Skeletal muscle satellite cell (primary cell): ENCODE measurements around the gene PRR11.
"Not testable (repeated sequence)": the region's sequence is repeated elsewhere in the genome, so short reads cannot be mapped to it uniquely, and the experiment has no call there.

Experiments
- H3K27me3 ChIP-seq: 2 replicates; pipeline ENCODE4 v1.7.0; 2013; ENCODE audit warnings: low read length; ENCODE audit not compliant: control insufficient read depth, insufficient read depth
- H3K36me3 ChIP-seq: 2 replicates; pipeline ENCODE4 v1.7.0; 2013; ENCODE audit warnings: mild to moderate bottlenecking, control low read depth, low read length; ENCODE audit not compliant: insufficient read depth
- H3K4me1 ChIP-seq: 2 replicates; pipeline ENCODE4 v1.7.0; 2013; ENCODE audit warnings: low read length; ENCODE audit not compliant: control insufficient read depth, insufficient read depth
- H3K4me2 ChIP-seq: 2 replicates; pipeline ENCODE4 v1.7.0; 2013; ENCODE audit warnings: mild to moderate bottlenecking, low read length
- H3K4me3 ChIP-seq: 2 replicates; pipeline ENCODE4 v1.7.0; 2013; ENCODE audit warnings: low read length
- H3K9ac ChIP-seq: 2 replicates; pipeline ENCODE4 v1.7.0; 2013; ENCODE audit warnings: mild to moderate bottlenecking, low read depth, low read length, moderate library complexity
- H3K9me3 ChIP-seq: replicated peaks from 2 replicates; pipeline ENCODE4 v1.7.0; 2013; ENCODE audit warnings: mild to moderate bottlenecking, control low read depth, low read length

The PRR11 gene

GRCh38 chr17:59126809-59127417 is 28.6 kb upstream of the PRR11 start:
- Histone ChIP-seq H3K4me2 (no peak overlapping the region), H3K36me3 (peaks cover 13% of the 10 kb centered on the region), H3K9me3 (no peaks in the 10 kb centered on the region), H3K27me3 (no peaks in the 10 kb centered on the region), H3K4me1 (no peaks in the 10 kb centered on the region), H3K9ac (no peak overlapping the region), H3K4me3 (no peak overlapping the region)

GRCh38 chr17:59129814-59130213 is 25.7 kb upstream of the PRR11 start:
- Histone ChIP-seq H3K9ac (no peak overlapping the region), H3K9me3 (no peaks in the 10 kb centered on the region), H3K27me3 (no peaks in the 10 kb centered on the region), H3K4me2 (no peak overlapping the region), H3K36me3 (peaks cover 2% of the 10 kb centered on the region), H3K4me3 (no peak overlapping the region), H3K4me1 (no peaks in the 10 kb centered on the region)

- no peaks in the 10 kb centered on the region for H3K4me1 ChIP-seq
- no peaks in the 10 kb centered on the region for H3K27me3 ChIP-seq
- no peaks in the 10 kb centered on the region for H3K9me3 ChIP-seq
- no peak overlapping the region for H3K4me3 ChIP-seq
- no peak overlapping the region for H3K9ac ChIP-seq
- peaks cover 2% of the 10 kb centered on the region for H3K36me3 ChIP-seq
- H3K4me2 ChIP-seq = no peak overlapping the region
Measured at GRCh38 chr17:59131131-59131530, 24.4 kb upstream of the PRR11 start.

- H3K9ac ChIP-seq, H3K4me3 ChIP-seq, H3K4me1 ChIP-seq, H3K4me2 ChIP-seq, H3K27me3 ChIP-seq, H3K36me3 ChIP-seq, H3K9me3 ChIP-seq: not testable (repeated sequence)
Measured at GRCh38 chr17:59138339-59138738, 17.2 kb upstream of the PRR11 start.

GRCh38 chr17:59139939-59140338 is 15.6 kb upstream of the PRR11 start:
- Histone ChIP-seq H3K36me3 (peaks cover 3% of the 10 kb centered on the region), H3K4me3 (no peak overlapping the region), H3K27me3 (no peaks in the 10 kb centered on the region), H3K9me3 (no peaks in the 10 kb centered on the region), H3K4me2 (no peak overlapping the region), H3K9ac (no peak overlapping the region), H3K4me1 (no peaks in the 10 kb centered on the region)

- Histone ChIP-seq H3K36me3 (peaks cover 3% of the 10 kb centered on the region), H3K4me2 (no peak overlapping the region), H3K4me3 (no peak overlapping the region), H3K9me3 (no peaks in the 10 kb centered on the region), H3K9ac (no peak overlapping the region), H3K4me1 (no peaks in the 10 kb centered on the region), H3K27me3 (no peaks in the 10 kb centered on the region)
Measured at GRCh38 chr17:59141860-59142259, 13.7 kb upstream of the PRR11 start.

- Histone ChIP-seq H3K4me2 (no peak overlapping the region), H3K4me3 (no peak overlapping the region), H3K4me1 (peaks cover 19% of the 10 kb centered on the region), H3K36me3 (peaks cover 3% of the 10 kb centered on the region), H3K9ac (no peak overlapping the region), H3K27me3 (no peaks in the 10 kb centered on the region), H3K9me3 (no peaks in the 10 kb centered on the region)
Measured at GRCh38 chr17:59145571-59146096, 9.9 kb upstream of the PRR11 start.

GRCh38 chr17:59149051-59149450 is 6.5 kb upstream of the PRR11 start:
- Histone ChIP-seq H3K9me3 (no peaks in the 10 kb centered on the region), H3K27me3 (no peaks in the 10 kb centered on the region), H3K9ac (peak overlapping the region; percentile 5), H3K36me3 (peaks cover 3% of the 10 kb centered on the region), H3K4me2 (peak overlapping the region; percentile 71), H3K4me3 (no peak overlapping the region), H3K4me1 (peaks cover 44% of the 10 kb centered on the region)

GRCh38 chr17:59149841-59150511 is 5.6 kb upstream of the PRR11 start:
- Histone ChIP-seq H3K9me3 (no peaks in the 10 kb centered on the region), H3K9ac (no peak overlapping the region), H3K36me3 (no peaks in the 10 kb centered on the region), H3K4me2 (peak overlapping the region; percentile 13), H3K4me1 (peaks cover 44% of the 10 kb centered on the region), H3K4me3 (no peak overlapping the region), H3K27me3 (no peaks in the 10 kb centered on the region)

- Histone ChIP-seq H3K4me1 (peaks cover 45% of the 10 kb centered on the region), H3K9me3 (no peaks in the 10 kb centered on the region), H3K4me3 (no peak overlapping the region), H3K27me3 (no peaks in the 10 kb centered on the region), H3K36me3 (no peaks in the 10 kb centered on the region), H3K4me2 (peak overlapping the region; percentile 76), H3K9ac (no peak overlapping the region)
Measured at GRCh38 chr17:59151006-59151405, 4.5 kb upstream of the PRR11 start.

GRCh38 chr17:59151591-59151990 is 4.0 kb upstream of the PRR11 start:
- Histone ChIP-seq H3K4me3 (peak overlapping the region; percentile 18), H3K36me3 (no peaks in the 10 kb centered on the region), H3K27me3 (no peaks in the 10 kb centered on the region), H3K4me2 (peak overlapping the region; percentile 76), H3K4me1 (peaks cover 49% of the 10 kb centered on the region), H3K9me3 (no peaks in the 10 kb centered on the region), H3K9ac (peak overlapping the region; percentile 91)

- Histone ChIP-seq H3K36me3 (no peaks in the 10 kb centered on the region), H3K9ac (peak overlapping the region; percentile 91), H3K4me2 (peak overlapping the region; percentile 76), H3K9me3 (no peaks in the 10 kb centered on the region), H3K4me1 (peaks cover 55% of the 10 kb centered on the region), H3K27me3 (no peaks in the 10 kb centered on the region), H3K4me3 (peak overlapping the region; percentile 85)
Measured at GRCh38 chr17:59152925-59153324, 2.6 kb upstream of the PRR11 start.
